HG03469 (cell line): ENCODE results near the gene DGKQ.

ENCODE experiments used
- ATAC-seq: cut with Tn5 transposase; IDR thresholded peaks from one replicate; pipeline ENCODE4 v1.9.1; 2021; ENCODE audit warnings: mild to moderate bottlenecking, moderate library complexity, moderate number of reproducible peaks; ENCODE audit not compliant: unreplicated experiment

The DGKQ gene, protein sequence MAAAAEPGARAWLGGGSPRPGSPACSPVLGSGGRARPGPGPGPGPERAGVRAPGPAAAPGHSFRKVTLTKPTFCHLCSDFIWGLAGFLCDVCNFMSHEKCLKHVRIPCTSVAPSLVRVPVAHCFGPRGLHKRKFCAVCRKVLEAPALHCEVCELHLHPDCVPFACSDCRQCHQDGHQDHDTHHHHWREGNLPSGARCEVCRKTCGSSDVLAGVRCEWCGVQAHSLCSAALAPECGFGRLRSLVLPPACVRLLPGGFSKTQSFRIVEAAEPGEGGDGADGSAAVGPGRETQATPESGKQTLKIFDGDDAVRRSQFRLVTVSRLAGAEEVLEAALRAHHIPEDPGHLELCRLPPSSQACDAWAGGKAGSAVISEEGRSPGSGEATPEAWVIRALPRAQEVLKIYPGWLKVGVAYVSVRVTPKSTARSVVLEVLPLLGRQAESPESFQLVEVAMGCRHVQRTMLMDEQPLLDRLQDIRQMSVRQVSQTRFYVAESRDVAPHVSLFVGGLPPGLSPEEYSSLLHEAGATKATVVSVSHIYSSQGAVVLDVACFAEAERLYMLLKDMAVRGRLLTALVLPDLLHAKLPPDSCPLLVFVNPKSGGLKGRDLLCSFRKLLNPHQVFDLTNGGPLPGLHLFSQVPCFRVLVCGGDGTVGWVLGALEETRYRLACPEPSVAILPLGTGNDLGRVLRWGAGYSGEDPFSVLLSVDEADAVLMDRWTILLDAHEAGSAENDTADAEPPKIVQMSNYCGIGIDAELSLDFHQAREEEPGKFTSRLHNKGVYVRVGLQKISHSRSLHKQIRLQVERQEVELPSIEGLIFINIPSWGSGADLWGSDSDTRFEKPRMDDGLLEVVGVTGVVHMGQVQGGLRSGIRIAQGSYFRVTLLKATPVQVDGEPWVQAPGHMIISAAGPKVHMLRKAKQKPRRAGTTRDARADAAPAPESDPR

DNA sequence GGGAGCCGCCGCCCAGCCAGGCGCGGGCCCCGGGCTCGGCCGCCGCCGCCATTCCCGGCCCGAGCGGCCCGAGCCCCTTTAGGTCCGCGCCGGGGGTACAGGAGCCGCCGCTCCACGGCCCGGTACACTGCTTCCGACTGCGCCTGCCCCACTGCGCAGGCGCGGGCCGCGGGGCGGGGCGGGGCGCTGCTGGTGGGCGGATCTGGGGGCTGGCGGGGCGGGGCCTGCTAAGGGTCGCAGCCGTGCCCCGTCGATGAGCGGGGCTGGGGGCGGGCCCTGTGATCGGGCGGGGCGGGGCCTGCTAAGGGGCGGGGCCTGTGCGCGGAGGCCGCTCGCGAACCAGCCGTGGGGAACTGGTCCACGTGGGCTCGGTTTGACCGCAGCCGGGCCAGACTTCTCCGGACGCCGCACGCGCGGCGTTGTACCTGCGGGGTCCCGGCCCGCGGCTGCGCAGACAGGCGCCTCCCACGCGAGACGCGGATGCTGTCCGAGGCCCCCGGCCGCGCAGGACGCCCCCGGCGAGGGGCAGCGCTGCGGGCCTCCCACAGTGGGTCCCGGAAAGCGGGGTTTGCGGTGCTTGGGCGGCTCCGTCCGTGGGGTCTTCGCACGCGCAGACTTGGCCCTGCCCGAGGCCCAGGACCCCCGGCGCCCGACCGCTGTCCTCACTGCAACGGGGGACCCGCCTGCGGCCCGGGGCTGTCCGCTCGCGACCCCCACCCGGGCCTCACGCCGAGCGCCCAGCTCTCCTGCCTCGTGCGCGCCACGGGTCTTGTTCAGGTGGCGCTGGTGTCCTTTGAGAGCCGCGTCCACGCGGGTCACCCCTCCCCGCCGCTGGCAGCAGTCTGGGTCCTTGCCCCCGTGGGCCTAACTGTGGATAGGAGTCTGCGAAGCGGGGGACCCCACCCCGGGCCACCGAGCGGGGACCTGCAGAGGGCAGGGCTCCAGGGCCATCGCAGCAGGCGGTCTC, at the start of gene DGKQ:
Gene DGKQ (minus strand): TSS at position 139 of the 967 bp plus-strand sequence. CDS start 87 bp downstream, at position 52.
- no peak for ATAC-seq

DNA sequence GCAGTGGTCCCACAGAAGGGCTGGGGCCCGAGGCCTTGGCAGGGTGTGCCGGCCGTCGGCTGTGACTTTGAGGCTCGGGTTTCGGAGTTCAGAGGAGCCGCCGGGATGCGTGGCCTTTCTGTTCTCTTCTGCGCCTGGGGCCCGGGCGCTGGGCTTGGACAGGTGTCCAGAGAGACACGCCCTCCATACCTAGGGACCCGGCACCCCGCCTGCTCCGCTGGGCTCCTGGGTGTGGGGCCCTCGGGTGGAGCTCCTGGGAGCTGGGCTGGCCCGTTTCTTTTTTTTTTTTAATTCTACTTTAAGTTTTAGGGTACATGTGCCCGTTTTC, 49.3 kb upstream of the DGKQ start:
- ATAC-seq: no peak

DNA sequence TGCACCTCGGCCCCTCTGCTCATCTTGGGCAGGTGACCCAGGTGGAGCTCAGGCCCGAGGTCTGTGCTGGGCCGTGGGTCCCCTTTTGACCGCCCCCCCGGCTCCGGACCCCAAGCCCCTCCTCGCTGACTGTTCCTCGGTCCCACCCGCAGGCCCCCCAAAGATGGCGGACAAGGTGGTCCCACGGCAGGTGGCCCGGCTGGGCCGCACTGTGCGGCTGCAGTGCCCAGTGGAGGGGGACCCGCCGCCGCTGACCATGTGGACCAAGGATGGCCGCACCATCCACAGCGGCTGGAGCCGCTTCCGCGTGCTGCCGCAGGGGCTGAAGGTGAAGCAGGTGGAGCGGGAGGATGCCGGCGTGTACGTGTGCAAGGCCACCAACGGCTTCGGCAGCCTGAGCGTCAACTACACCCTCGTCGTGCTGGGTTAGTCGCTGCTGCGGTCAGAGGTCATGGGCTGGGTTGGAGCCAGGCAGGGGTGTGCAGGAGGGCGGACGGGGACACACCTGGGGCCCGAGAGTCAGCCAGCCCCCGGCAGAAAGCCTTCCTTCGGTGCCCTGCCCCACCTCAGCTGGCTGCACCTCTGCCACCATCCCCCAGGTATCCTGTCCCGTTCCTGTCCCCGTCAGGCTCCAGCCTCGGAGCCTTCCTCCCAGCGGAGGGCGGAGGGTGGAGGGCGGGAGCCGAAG, 48.8 kb upstream of the DGKQ start:
- no peak for ATAC-seq

DNA sequence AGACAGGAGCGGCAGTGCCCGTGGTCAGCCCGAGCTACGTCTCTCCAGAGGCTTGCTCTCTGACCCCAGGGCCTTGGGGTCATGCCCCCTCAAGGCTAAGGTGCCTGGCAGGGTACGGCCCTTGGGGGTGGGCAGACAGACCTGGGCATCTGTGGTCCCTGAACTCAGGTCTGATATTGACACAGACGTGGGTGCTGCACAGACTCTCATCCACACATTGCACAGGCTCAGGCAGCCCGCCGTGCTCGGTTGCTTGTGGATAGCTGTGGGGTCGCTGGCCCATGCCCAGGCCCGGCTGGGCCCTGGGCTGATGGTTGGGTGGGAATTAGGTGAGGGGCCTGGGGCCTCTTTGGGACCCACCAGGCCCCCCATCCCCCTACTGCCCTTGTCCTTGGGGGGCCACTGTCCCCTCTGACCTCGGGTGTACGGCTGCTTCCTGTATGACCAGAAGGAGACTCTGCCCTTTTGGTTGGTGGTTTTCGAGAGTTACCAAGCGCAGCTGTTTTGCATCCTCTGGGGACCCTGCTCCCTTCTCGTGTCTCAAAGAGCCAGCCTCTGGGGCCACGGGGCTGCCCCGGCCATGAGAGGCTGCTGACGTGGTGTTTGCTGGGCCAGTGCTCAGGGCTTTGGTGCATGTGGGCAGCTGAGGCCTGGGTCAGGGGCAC, 48.1 kb upstream of the DGKQ start:
- ATAC-seq: no peak

DNA sequence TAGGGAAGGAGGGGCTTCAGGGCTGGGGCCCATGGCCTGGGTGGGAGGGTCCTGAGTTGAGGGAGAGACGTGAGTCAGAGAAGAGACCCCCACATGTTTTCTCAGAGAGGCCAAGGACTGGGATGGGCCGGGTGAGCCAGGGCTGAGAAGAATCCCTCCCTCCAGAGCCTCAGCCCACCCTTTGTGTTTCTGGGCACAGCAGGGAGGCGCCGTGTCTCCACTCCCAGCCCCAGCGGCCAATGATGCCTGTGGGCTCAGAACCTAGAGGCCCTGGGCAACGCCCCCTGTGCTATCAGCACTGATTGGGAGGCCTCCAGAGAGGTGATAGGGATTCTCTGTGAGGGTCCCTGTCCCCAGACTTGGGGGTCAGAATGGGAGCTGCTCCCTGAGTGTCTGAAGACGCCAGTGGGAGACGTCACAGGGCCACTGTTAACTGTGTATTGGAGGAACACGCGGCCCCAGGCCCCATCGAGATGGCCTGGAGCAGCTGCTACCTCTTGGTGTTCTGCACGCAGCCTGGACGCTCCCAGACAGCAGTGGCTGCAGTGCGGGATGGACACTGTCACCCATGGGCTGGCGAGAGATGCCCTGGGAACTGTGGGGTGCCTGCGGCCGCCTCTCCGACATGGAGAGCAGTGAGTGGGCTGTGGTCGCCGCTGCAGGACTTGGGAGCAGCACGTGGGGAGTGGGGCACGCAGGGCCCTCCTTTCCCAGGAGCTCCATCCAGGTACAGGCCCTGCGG, 46.5 kb upstream of the DGKQ start:
- ATAC-seq: no peak

DNA sequence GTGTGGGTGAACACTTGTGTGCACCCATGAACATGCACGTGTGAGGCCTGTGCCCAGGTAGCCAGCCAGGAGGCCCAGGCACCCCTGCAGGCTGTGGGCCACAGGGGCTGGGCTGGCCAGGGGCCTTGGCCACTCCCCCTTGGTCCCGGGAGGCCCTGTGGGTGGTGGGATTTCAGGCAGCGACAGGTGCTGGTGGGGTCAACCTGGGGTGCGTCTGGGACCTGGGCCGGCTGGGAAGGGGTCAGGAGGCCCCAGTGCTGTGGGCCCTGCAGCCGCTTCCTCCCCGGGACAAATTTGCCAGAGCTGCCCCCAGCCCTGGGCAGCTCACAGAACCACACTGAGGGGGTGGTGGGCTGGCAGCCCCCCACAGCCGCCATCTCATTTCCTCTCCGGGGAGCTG, 46.0 kb upstream of the DGKQ start:
- no peak for ATAC-seq

DNA sequence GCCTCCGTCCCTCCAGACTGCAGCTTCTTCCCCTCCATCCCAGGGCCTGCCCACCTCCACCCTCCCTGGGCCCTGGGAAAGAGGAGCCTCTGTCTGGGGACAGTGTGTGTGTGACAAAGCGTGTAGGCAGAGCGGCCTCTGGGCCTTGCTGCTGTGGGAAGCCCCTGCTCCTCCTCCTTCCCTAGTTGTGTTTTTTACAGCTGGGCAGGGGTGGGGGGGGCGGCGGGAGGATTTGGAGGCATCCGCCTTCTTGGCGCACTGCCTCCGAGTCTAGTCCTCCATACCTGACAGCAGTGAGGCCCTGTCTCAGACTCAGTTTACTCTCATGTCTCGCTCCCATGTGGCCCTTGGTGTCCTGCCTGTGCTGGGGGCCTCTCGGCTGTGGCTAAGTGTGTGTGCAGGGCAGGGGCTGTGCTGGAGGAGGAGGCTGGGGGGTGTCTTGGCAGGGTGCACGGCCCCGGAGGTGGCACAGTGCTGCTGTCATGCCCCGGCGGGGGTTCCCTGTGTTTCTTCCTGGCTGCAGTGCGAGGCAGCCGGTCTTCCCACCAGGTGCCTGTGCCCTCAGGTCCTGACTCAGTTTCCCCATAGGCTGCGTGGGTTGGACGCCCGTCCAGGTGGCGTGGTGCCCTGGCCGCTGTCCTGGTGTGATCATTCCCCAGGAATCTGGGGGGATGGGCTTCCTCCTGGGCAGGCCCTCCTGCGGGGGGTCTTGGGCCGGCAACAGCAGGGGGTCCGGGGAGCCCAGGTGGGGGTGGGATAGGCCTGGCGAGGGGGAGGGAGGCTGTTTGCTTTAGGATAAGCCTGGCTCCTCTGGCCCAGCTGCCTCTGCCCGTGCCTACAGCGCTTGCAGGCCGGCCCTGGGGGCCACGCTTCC, 45.0 kb upstream of the DGKQ start:
- no peak for ATAC-seq

DNA sequence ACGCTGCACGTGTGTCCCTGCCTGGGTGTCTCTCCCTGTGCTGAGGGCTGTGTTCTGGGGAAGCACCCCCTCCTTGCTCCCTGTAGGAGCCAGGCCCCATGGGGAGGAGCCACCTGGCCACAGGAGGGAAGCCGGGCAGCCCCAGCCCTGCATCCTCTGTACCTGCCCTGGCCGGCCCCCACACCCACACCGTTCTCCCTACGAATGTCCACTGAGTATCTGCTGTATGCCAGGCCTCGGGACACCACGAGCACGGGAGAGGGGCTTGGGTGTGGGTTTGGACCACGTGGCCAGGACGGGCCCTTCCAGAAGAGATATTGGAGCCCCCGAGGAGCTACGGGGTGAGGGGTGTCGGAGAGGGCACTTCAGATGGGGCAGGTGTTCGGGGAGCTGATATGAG, 44.3 kb upstream of the DGKQ start:
- ATAC-seq: no peak

DNA sequence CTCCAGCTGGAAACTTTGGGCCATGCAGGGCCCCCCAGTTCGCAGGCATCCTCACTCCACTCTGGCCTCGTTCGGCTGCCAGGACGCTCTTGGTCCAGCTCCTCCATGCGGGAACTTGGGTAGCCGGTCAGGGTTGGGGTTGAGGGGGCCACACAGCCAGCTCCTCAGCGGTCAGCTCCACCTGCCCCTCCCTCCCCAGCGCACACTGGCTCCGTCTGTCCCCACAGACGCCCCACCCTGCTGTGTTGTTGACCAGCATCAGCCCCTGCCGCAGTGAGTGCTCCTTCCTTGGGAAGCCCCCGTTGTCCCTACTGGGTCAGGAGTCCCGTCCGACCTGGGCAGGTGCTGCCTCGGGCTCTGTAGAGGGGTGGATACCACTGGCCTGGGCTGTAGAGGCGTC, 43.8 kb upstream of the DGKQ start:
- no peak for ATAC-seq

DNA sequence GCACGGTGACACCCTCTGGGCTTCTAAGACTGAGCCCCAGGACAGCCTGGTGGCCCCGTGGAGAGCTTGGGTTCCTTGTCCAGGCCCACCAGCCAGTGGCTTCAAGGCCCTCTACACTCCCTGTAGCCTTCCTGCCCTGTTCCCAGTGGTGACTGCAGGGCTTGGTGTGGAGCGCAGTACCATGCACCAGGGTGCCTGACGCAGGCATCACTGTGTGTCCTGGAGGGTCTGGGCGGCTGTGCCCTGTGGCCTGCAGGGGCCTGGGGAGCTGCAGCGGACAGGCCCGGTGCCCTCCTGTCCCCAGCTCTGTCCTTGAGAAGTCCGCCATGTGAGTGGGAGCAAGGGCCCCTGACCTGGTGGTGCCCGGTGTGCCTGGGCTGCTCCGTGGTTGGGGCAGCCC, 42.4 kb upstream of the DGKQ start:
- ATAC-seq: no peak

DNA sequence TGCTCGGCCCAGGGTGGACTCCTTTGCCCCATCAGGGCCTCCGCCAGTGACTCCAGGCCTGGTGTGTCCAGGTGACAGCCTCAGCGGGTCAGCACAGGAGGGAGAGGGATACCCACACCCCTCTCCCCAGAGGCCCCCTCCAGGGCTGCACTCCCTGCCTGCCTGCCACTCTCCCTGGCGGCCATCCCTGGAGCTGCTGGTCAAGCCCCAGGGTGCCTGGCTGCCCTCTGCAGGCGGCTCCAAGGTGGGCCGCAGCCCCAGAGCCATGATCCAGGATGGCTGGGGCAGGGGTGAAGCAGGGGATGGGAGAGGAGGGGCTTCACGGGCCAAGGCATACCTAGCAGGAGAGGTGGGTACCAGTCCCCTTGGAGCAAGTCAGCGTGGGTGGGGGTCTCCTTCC, 41.8 kb upstream of the DGKQ start:
- no peak for ATAC-seq

DNA sequence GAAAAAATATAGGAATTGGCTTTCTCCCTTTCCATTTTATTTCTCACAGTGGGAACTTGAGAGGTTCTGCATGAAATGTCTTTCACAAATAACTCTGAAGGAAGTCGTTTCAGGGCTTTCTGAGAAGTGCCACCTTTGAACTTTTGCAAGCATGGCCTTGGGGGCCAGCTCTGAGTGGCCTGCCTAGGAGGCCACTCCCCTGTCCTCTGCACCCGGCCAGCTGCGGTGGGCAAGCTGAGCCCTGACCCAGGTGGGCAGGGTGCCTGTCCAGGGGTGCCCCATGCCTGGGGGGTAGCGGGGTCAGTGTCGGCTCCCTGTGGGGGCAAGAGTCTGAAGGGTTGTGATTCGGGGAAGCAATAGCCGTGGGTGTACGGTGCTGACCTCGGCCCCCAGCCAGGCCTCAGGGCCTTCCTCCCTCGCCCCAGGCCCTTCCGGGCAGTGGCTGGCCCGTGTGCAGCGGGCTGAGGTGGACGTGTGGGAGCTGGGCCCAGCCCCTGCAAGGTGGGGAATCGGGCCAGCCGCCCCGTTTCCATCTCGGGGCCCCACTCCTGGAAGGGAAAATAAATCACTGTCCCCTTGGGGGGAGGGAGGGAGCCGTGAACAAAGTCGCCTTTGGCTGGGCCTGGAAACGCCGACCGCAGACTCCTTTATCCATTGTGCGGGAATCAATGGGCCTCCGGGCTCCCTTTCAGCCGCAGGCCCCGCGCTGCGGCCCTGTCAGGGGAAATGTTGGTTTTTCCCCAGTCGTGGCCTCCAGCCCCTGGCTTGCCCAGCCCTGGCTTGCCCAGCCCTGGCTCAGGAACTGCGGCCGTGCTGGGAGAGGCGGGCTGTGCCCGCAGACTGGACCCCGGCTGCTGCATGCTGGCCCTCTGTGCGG, 41.2 kb upstream of the DGKQ start:
- ATAC-seq: no peak

DNA sequence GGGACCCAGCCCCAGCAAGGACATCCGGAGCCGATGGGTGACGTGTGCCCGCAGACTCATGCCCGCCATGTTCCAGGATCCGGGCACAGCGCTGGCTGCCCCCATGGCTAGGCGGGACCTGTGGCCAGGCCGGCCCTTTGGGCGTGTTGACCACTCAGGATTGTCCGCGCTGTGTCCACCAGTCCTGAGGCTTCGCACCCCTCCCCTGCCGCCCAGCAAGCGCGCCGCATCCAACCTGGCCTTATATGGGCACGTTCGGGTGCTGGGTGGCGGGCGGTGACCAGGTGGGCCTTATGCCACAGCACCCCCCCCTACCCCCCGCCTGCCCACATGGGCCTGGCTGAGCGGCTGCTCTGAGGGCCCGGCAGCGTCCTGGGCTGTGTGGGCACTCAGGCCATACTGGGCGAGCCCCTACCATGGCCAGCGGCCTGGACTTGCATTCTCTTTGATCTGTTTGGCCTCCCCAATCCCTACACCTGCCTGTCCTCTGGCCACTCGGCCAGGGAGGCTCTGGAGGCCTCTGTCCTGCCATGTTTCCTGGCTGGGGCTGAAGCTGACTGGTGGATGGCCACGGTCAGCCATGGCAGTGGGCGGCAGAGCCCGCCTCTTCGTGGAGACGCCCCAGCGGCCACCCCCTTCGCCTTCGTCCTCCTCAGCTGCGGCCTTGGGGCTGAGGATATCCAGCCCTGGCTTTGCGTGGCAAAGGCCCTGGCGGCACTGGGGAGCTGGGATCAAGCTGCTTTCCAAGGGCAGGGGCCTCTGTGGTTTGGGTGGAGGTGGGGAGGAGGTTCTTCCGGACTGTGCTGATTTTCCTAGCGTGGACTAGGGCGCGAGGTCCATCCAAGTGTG, 40.1 kb upstream of the DGKQ start:
- ATAC-seq: no peak

DNA sequence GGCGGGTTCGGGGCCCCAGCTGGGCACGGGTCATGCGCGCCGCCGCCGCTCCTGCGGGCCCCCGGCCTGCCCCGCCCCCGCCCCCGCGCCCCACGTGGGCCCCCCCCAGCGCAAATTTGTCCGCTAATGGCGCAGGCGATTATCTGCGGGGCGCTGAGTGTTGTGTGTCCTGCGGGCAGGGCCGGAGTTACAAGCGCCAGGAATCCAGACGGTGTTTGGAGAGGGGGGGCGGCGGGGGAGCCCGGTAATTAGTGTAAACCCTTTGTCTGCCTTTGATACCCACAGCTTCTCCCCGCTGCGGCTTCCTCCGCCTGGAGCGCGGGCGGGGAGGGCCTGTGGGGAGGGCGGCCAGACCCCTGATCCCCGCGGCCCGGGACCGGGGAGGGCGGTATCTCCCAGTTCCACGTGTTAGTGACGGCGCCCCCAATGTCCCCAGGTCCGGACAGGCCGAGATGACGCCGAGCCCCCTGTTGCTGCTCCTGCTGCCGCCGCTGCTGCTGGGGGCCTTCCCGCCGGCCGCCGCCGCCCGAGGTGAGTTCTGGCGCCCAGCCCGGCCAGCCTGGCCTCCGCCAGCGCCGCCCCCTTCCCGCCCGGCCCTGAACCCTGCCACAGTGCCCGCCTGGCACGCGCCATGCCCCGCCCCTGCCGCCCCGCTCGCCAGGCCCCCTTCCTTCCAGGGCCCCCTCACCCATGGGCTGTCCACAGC, 38.8 kb upstream of the DGKQ start:
- ATAC-seq: no peak

DNA sequence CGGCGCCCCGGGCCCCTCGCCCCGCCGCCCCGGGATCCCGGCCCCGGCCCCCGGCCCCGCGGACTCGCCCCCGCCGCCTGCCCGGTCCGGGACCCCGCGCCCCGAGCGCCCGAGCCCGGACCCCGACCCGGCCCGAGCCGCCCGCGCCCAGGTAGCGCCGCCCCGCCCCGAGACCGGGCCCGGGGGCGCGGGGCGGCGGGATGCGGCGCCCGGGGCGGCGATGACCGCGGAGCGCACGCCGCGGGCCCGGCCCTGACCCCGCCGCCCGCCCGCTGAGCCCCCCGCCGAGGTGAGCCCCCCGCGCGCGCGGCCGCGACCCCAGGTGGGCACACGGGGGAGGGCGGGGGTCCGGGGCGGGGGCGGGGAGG, 38.3 kb upstream of the DGKQ start:
- ATAC-seq: no peak
